Endothelial cell (in vitro differentiated cells): Measurements from ENCODE around the gene GDPD3. TPM values are rescaled to one million over a fixed set of nuclear protein-coding genes. Genes with fewer than 3 reads are reported as not detected.

Experiments
- DNase-seq: peaks from one replicate; pipeline ENCODE4 v3.0.0; 2021; ENCODE audit warnings: low spot score
- H3K27ac Mint-ChIP-seq: one replicate; pipeline ENCODE4 v1.8.0; 2021; ENCODE audit warnings: mixed read lengths, inconsistent platforms; ENCODE audit not compliant: unreplicated experiment
- H3K27me3 Mint-ChIP-seq: one replicate; pipeline ENCODE4 v1.8.0; 2021; ENCODE audit warnings: mild to moderate bottlenecking, moderate library complexity, mixed read lengths, inconsistent platforms; ENCODE audit not compliant: unreplicated experiment
- H3K36me3 Mint-ChIP-seq: one replicate; pipeline ENCODE4 v1.8.0; 2021; ENCODE audit warnings: mild to moderate bottlenecking, low read depth, mixed read lengths, inconsistent platforms; ENCODE audit not compliant: unreplicated experiment
- H3K4me1 Mint-ChIP-seq: one replicate; pipeline ENCODE4 v1.8.0; 2021; ENCODE audit warnings: mild to moderate bottlenecking, mixed read lengths, inconsistent platforms; ENCODE audit not compliant: unreplicated experiment
- H3K4me3 Mint-ChIP-seq: one replicate; pipeline ENCODE4 v1.8.0; 2021; ENCODE audit warnings: mild to moderate bottlenecking, mixed read lengths, inconsistent platforms; ENCODE audit not compliant: unreplicated experiment
- H3K9me3 Mint-ChIP-seq: one replicate; pipeline ENCODE4 v1.8.0; 2021; ENCODE audit warnings: mixed read lengths, inconsistent platforms; ENCODE audit not compliant: unreplicated experiment
- total RNA-seq: library from RNA; stranded (reverse); fragmentation: NEBNext Ultra II Directional; extraction: Animal tissue kit (Norgen Biotek cat#: 25700); gene quantifications from one replicate; pipeline ENCODE4 v1.2.1, GENCODE V29; 2021; ENCODE audit not compliant: unreplicated experiment
- TF ChIP-seq, protein P1 (sequence below): fragments of 200-600 bp; sonication (generic); IDR thresholded peaks from one replicate; pipeline ENCODE4 v1.5.0; 2021; ENCODE audit warnings: antibody characterized with exemption; ENCODE audit not compliant: unreplicated experiment

Gene GDPD3
- total RNA-seq, 1 donor from 2014 or later: 9.3 TPM

DNA sequence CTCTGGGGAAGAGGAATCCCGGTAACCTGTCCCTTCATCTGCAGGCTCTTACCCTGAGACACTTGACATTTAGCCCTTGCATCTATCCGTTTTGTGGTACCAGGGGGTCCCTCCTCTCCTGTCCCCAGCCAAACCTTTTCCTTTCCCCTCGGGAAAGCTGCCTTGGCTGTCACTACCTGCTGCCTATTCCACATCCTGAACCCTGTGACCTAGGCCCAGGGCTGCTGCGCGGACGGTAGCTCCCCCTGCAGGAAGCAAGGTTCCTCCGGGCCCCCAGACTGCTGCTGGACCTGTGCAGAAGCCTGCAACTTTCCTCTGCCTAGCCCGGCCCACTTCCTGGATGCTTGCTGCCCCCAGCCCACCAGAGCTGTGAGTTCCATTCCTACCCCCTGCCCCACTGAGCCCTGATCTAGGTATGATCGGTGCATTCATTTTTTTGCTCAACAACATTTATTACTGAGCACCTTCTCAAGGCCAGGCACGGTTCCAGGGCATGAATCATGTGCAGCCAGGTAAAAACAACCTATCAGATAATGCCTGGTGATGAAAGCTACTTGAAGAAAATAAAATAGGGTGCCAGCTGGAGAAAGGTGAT is 58.3 kb downstream of the GDPD3 start:
- TF ChIP-seq, protein P1, sequence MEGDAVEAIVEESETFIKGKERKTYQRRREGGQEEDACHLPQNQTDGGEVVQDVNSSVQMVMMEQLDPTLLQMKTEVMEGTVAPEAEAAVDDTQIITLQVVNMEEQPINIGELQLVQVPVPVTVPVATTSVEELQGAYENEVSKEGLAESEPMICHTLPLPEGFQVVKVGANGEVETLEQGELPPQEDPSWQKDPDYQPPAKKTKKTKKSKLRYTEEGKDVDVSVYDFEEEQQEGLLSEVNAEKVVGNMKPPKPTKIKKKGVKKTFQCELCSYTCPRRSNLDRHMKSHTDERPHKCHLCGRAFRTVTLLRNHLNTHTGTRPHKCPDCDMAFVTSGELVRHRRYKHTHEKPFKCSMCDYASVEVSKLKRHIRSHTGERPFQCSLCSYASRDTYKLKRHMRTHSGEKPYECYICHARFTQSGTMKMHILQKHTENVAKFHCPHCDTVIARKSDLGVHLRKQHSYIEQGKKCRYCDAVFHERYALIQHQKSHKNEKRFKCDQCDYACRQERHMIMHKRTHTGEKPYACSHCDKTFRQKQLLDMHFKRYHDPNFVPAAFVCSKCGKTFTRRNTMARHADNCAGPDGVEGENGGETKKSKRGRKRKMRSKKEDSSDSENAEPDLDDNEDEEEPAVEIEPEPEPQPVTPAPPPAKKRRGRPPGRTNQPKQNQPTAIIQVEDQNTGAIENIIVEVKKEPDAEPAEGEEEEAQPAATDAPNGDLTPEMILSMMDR: peak; percentile 62
- H3K27me3 Mint-ChIP-seq: peaks cover 3% of the 10 kb centered on the region
- H3K4me3 Mint-ChIP-seq: peak overlapping the region; percentile 51
- peaks cover 21% of the 10 kb centered on the region for H3K4me1 Mint-ChIP-seq
- peaks cover 4% of the 10 kb centered on the region for H3K36me3 Mint-ChIP-seq
- H3K9me3 Mint-ChIP-seq: no peaks in the 10 kb centered on the region
- DNase-seq: peak; percentile 76
- H3K27ac Mint-ChIP-seq: no peak overlapping the region

Other genes starting within 250 kb of the GDPD3 start
- 34.2 TPM for gene SEZ6L2, start 214.0 kb downstream of the GDPD3 start, total RNA-seq
- gene ASPHD1, start 213.0 kb downstream of the GDPD3 start, total RNA-seq: 3.0 TPM
- 25.8 TPM for gene KCTD13, start 187.3 kb downstream of the GDPD3 start, total RNA-seq
- gene TMEM219, start 151.5 kb downstream of the GDPD3 start, total RNA-seq: 217 TPM
- 178 TPM for gene TAOK2, start 139.7 kb downstream of the GDPD3 start, total RNA-seq
- gene HIRIP3, start 117.9 kb downstream of the GDPD3 start, total RNA-seq: 5.2 TPM
- 94.4 TPM for gene INO80E, start 117.3 kb downstream of the GDPD3 start, total RNA-seq
- gene DOC2A, start 102.5 kb downstream of the GDPD3 start, total RNA-seq: 7.4 TPM
- gene C16orf92, start 90.3 kb downstream of the GDPD3 start, total RNA-seq: not detected
- gene TLCD3B, start 82.3 kb downstream of the GDPD3 start, total RNA-seq: 1.4 TPM
- 551 TPM for gene ALDOA, start 47.8 kb downstream of the GDPD3 start, total RNA-seq
- gene PPP4C, start 37.5 kb downstream of the GDPD3 start, total RNA-seq: 191 TPM
- 2.6 TPM for gene TBX6, start 21.6 kb downstream of the GDPD3 start, total RNA-seq
- 45.9 TPM for gene YPEL3, start 17.3 kb downstream of the GDPD3 start, total RNA-seq
- gene MAPK3, start 9.7 kb upstream of the GDPD3 start, total RNA-seq: 125 TPM
- 24.9 TPM for gene CORO1A, start 70.1 kb upstream of the GDPD3 start, total RNA-seq
- gene BOLA2B, start 80.1 kb upstream of the GDPD3 start, total RNA-seq: 70.6 TPM
- 61.0 TPM for gene SLX1A, start 80.3 kb upstream of the GDPD3 start, total RNA-seq
- 17.9 TPM for gene SULT1A3, start 85.7 kb upstream of the GDPD3 start, total RNA-seq
- gene NPIPB13, start 134.9 kb upstream of the GDPD3 start, total RNA-seq: 10.7 TPM
- gene CD2BP2, start 241.8 kb upstream of the GDPD3 start, total RNA-seq: 77.2 TPM